Activated CD4-positive, alpha-beta T cell treated with anti-CD3 and anti-CD28 coated beads, Interleukin-2, amount 50 U/mL, for 1 hour (primary cell): ENCODE results near the gene KCNMA1.

Experiments
- DNase-seq: peaks from one replicate; pipeline ENCODE4 v3.0.0-alpha.2; 2020

KCNMA1 gene

DNA sequence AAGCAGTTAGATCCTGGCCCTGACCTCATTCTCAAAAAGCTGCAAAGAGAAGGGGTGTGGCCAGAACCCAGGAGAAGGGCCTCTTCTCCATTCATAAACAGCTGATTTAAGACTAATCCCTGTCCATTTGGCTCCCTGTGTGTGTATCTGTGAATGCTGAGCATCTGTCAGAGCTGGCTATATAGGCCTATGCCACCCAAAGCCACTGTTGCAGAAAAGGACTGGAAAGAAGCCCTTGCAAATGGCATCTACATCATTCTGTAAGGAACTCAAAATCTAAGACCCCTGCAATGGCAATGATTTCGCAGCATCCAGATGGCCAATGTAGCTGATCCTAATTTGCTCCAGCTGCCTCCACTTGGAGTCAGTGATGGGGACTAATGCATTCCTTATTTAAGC, 384.5 kb downstream of the KCNMA1 start:
- no peak for DNase-seq

- DNase-seq = no peak
These were observed 385.0 kb downstream of the KCNMA1 start for GRCh38 chr10:77252380-77253146.

DNA sequence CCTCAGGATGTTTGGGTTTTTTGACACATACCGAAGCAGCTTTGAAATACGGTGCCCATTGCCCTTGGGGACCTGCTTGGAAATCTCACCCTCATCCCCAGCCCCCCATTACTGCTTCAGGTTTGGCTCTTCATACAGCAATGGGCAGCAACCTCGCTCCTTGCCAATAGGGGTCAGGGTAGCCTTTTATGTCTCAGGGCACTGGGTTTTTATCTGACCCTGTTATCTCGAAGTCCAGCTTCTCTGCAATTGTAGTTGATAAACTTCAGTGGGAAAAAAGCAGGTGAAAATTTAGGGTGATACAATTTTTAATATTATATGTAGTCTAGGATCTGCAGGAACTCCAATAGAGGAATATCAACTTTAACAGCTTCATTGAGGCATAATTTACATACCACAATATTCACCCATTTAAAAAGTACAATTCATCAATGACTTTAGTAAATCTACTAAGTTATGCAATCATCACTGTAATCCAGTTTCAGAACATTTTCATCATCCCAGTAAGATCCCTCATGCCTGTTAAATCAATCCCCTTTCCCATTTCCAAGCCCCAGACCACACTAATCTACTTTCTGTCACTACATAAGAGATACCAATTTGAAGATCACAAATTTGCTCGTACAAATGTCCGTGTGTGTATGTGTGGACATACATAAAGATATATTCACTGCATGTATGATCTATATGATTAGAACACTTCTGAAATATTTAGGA, 386.2 kb downstream of the KCNMA1 start:
- DNase-seq = no peak

DNA sequence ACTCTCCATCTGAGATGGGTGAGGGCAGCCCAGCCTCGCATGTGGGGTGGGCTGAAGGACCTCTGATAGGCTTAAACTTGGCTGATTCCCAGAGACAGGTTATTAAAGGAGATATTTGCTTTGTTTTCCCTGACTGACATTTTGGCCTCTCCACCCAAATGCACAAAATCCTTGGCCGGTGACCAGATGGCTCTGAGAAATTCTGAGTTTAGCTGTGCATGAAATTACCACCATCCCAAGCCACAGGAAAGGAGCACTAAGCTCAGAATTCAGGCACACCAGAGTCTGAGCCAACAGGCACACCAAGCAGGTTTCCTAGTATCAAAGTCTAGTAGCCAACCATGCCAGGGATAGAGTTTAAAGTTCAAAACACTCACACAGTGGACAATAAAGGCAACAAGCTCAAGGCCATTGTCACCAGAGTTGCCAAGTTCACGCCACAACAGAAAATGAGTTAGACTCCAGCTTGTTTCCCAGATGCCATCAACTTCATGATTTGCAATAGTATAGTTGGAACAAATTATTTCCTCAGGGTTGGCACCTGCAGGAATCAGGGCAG, 387.6 kb downstream of the KCNMA1 start:
- DNase-seq = no peak

DNA sequence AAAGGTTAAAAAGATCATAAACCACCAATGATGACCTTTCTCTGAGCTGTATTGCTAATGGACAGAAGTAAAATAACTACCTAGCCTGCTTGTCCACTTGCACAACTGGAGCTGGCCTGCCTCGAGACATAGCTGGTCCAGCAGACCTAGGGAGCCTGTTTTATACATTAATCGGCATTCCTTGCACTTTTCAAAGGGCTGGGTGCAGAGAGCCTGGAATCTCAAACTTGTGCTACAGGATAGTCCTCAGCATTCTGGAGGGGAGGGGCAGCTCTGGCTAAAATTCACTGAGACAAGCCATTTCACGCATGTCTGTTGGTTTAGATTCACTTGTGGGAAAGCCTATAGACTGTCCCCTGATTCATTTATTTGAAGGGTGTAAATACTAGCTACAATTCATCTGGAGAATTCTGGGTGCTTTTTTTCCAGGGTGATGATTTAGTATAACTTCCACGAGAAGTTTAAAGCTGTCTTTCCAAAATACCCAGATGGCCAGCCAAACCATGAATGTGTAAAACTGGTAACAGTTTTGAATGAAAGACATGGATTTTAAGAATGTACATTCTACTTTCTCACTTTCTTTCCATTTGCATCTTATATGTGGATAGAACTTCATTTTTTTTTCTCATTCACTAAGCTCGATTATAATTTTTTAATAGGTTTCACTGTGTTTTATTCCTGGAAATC, 389.4 kb downstream of the KCNMA1 start:
- no peak for DNase-seq

- no peak for DNase-seq
These were observed 390.3 kb downstream of the KCNMA1 start for GRCh38 chr10:77247031-77247990.

DNA sequence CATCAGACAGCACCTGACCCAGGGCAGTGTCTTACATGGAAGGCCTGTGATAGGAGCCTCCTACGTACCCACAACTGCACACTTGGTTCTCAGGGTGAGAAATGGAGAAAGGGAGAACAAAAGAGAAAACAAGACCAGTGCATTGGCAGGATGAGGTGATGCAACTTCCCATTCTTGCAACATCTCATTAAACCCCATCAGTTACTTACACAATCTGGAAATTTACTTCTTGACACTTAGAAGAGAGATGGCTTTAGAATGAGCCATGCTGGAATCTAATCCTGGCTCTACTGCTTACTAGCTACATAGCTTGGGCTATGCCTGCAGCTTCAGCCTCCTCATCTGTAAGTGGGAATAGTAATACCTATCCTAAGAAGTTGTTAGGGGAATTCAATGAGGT, 391.7 kb downstream of the KCNMA1 start:
- no peak for DNase-seq

- no peak for DNase-seq
These were observed 392.9 kb downstream of the KCNMA1 start for GRCh38 chr10:77244746-77245145.

DNA sequence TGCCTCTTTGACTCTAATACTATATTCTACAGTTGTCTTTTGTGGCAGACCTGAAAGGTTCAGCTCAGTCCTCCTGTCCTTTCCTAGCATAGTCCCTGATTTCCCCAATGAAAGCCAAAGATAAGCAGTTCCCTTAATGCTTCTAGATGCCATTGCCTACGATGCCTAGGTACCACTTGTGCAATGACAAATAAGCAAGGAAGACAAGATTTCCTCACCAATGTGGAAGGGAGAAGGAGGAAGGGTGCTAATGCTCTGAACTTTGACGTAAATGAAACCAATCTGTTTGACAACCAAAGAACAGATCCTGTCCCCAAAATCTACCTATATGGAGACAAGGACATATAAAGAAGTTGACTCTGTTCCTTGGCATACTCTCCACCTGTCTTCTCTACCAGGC, 393.3 kb downstream of the KCNMA1 start:
- no peak for DNase-seq

GRCh38 chr10:77241350-77241725, 396.3 kb downstream of the KCNMA1 start:
- no peak for DNase-seq

DNA sequence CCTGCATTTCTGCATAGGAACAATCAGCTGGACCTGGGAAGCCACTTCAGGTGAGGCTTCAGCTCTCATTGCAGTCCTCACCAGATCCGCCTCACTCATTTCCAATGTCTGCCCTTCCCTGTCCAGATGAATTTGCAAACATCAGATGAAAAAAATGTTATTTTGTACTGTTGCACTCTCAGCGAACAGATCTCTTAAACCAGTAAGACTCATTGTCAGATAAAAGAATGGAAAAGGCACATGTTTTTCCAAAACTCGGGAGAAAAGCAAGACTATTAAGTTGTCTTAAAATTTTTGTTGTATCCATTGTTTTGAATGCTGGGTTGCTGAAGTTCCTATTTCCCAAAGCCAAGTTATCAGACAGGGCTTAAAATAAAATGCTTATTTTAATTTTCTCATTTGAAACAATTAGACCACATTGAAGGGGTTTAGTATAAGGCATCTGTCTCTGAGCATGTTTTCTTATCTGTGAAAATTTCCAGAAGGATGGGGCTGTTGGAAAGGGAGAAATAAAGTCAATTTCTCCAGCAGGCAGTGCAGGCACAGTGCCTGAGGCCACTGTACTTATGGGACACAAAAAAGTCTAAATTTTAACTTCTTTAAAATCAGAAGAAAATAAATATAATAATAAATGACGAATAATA, 396.8 kb downstream of the KCNMA1 start:
- no peak for DNase-seq

GRCh38 chr10:77240041-77240652, 397.5 kb downstream of the KCNMA1 start:
- DNase-seq = no peak

- no peak for DNase-seq
These were observed 400.5 kb downstream of the KCNMA1 start for GRCh38 chr10:77237120-77237519.

DNA sequence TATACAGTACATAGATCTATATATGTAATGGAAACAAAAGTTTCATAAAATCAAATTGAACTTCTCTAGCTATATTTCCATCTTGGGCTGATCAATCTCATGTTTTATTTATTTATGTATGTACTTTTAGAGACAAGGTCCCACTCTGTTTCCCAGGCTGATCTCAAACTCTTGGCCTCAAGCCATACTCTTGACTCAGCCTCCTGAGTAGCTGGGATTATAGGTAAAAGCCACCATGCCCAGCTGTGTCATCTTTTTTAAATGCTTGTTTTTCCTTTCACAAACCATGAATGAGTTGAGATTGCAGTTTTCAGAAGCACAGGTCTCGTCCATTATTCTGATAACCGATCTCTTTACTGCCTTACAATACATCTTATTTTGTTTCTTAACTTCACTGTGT, 400.9 kb downstream of the KCNMA1 start:
- no peak for DNase-seq

DNA sequence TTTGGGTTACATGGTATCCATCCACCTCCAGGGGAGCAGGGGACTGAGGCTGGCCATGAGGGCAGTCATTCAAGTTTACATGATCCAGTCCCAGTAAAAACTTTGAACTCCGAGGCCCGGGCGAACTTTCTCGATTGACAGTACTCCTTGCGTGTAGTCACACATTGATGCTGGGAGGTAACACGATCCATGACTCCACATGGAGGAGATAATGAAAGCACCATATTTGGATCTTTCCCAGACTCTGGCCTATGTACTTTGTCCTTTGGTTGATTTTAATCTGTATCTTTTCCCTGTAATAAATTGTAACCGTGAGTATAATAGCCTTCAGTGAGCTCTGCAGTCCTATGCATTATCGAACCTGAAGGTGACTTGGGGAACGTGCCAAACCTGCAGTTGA, 401.6 kb downstream of the KCNMA1 start:
- DNase-seq = no peak

- no peak for DNase-seq
These were observed 403.0 kb downstream of the KCNMA1 start for GRCh38 chr10:77234599-77234998.

DNA sequence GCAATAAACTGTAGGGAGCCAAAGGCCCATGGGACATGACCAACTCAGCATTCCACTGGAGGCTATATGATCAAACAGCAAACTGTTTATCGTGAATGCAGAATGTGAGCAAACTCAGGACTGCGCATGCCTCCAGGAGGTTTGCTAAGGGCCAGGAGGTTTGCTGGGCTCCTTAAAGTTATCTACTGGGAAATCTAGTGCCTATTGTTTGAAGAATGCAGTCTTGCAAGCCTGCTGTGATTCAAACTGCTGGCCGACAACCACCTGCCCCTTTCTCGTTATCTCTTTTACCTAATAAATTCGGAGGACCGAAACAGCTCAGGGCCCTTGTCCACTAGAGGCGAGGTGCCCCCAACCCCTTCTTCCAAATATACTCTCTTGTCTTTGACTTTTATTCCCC, 404.1 kb downstream of the KCNMA1 start:
- DNase-seq = no peak

GRCh38 chr10:77231884-77232610, 405.6 kb downstream of the KCNMA1 start:
- DNase-seq = no peak

DNA sequence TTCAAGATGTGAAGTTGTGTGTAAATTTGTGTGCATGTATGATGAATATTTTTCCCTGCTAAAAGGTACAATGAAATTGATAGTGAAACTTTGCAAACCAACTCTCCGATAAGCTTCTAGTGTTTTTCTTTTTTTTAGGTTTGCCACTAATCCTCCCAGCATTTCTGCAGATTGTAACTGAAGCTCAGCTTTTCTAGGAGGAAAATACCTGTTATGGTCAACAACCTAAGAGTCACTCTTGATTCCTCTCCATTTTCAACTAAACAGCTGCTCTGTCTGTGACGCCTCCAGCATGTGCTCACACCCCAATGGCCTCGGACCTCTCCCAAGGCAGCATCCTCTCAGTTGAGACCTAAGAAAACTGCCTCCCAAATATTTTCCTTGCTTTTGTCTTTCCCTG, 406.2 kb downstream of the KCNMA1 start:
- DNase-seq = no peak

- DNase-seq = no peak
These were observed 407.4 kb downstream of the KCNMA1 start for GRCh38 chr10:77230194-77230593.

DNA sequence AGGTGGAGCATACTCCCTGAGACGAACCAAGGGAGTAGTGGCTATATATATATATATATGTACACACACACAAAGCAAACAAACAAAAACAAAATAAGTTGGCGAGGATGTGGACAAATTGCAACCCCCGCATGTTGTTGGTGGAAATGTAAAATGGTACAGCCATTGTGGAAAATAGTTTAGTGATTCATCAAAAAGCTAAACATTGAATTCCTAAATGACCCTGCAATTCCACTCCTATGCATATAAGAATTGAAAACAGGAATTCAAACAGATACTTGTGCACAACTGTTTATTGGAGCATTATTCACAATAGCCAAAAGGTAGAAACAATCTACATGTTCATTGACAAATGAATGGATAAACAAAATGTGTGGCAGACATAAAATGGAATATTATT, 407.9 kb downstream of the KCNMA1 start:
- no peak for DNase-seq
